Testis (tissue), 2 donors: ENCODE measurements around the gene CELF2.

Source experiments
- CTCF ChIP-seq, 3 experiments: fragments of 450-650 bp in 2 of 3; fragments of 200-600 bp in 1 of 3; sonication (generic) in 1 of 3; IDR thresholded peaks; one replicate each; pipeline ENCODE4 v1.5.1; 2016 to 2019; ENCODE audit warnings: antibody characterized with exemption in 3 of 3, mild to moderate bottlenecking in 2 of 3, moderate library complexity in 1 of 3
- POLR2A ChIP-seq: fragments of 450-650 bp; IDR thresholded peaks from one replicate; pipeline ENCODE4 v1.6.1; 2017; ENCODE audit warnings: antibody characterized with exemption, mild to moderate bottlenecking, moderate library complexity

GRCh38 chr10:11197266-11197712, 179.6 kb downstream of the CELF2 start:
- TF ChIP-seq POLR2A (no peak), CTCF (IDR thresholded peaks at IDR 0.05) (no peak)
